Mesenchymal stem cell (in vitro differentiated cells and primary cell): ENCODE results near the gene PACS1.
A peak's percentile ranks its signal among the peaks of the same experiment; 100 is the strongest.

ENCODE experiments used
- DNase-seq: peaks from one replicate; pipeline ENCODE4 v3.0.0-alpha.2; 2013
- H2AFZ ChIP-seq: one replicate; pipeline ENCODE4 v1.6.1; 2013; ENCODE audit warnings: low read depth, mild to moderate bottlenecking, control low read depth, inconsistent platforms, low read length, moderate library complexity
- H2AK5ac ChIP-seq: 2 replicates; pipeline ENCODE4 v1.6.1; 2013; ENCODE audit warnings: low read length, moderate library complexity, mild to moderate bottlenecking, inconsistent platforms; ENCODE audit not compliant: severe bottlenecking
- H2BK120ac ChIP-seq: one replicate; pipeline ENCODE4 v1.6.1; 2013; ENCODE audit warnings: low read depth, mild to moderate bottlenecking, inconsistent platforms, low read length, moderate library complexity
- H2BK12ac ChIP-seq, 2 experiments: one replicate each; pipeline ENCODE4 v1.6.1; 2013; ENCODE audit warnings: inconsistent platforms in 2 of 2, low read length in 2 of 2, mild to moderate bottlenecking in 2 of 2, moderate library complexity in 2 of 2, control low read depth in 1 of 2
- H2BK15ac ChIP-seq: one replicate; pipeline ENCODE4 v1.6.1; 2013; ENCODE audit warnings: mild to moderate bottlenecking, low read depth, inconsistent platforms; ENCODE audit not compliant: poor library complexity, severe bottlenecking
- H2BK5ac ChIP-seq: 2 replicates; pipeline ENCODE4 v1.6.1; 2013; ENCODE audit warnings: low read depth, mild to moderate bottlenecking, low read length, control low read depth, inconsistent platforms; ENCODE audit not compliant: poor library complexity, severe bottlenecking
- H3K14ac ChIP-seq, 2 experiments: one replicate each; pipeline ENCODE4 v1.6.1; 2013; ENCODE audit warnings: inconsistent platforms in 2 of 2, low read length in 2 of 2, control low read depth in 1 of 2, mild to moderate bottlenecking in 1 of 2, moderate library complexity in 1 of 2
- H3K18ac ChIP-seq, 2 experiments: one replicate each; pipeline ENCODE4 v1.6.1; 2013; ENCODE audit warnings: inconsistent platforms in 2 of 2, low read length in 2 of 2, control low read depth in 1 of 2, low read depth in 1 of 2, mild to moderate bottlenecking in 1 of 2
- H3K23ac ChIP-seq, 2 experiments: one replicate each; pipeline ENCODE4 v1.6.1; 2013; ENCODE audit warnings: inconsistent platforms in 2 of 2, low read length in 2 of 2, mild to moderate bottlenecking in 2 of 2, moderate library complexity in 2 of 2, control low read depth in 1 of 2
- H3K27ac ChIP-seq: 2 replicates; pipeline ENCODE4 v1.5.1; 2013; ENCODE audit warnings: mild to moderate bottlenecking, moderate library complexity, low read length, control low read depth, inconsistent platforms; ENCODE audit not compliant: poor library complexity, severe bottlenecking
- H3K27me3 ChIP-seq, 2 experiments: 2 replicates each; pipeline versions ENCODE4 v1.6.1 to v1.7.0; 2013; ENCODE audit warnings: low read length in 2 of 2, mild to moderate bottlenecking in 2 of 2, moderate library complexity in 2 of 2, control low read depth in 1 of 2, inconsistent platforms in 1 of 2; ENCODE audit not compliant: control insufficient read depth in 1 of 2, insufficient read depth in 1 of 2
- H3K36me3 ChIP-seq, 2 experiments: 2 replicates each; pipeline versions ENCODE4 v1.6.1 to v1.7.0; 2013; ENCODE audit warnings: low read length in 2 of 2, control low read depth in 1 of 2, inconsistent platforms in 1 of 2, low read depth in 1 of 2, mild to moderate bottlenecking in 1 of 2; ENCODE audit not compliant: insufficient read depth in 2 of 2, control insufficient read depth in 1 of 2
- H3K4ac ChIP-seq, 2 experiments: one replicate each; pipeline ENCODE4 v1.6.1; 2013; ENCODE audit warnings: inconsistent platforms in 2 of 2, low read length in 2 of 2, mild to moderate bottlenecking in 2 of 2, moderate library complexity in 2 of 2, control low read depth in 1 of 2, low read depth in 1 of 2
- H3K4me1 ChIP-seq: 2 replicates; pipeline ENCODE4 v1.6.1; 2013; ENCODE audit warnings: low read depth, low read length, control low read depth; ENCODE audit not compliant: control insufficient read depth, insufficient read depth
- H3K4me2 ChIP-seq: 2 replicates; pipeline ENCODE4 v1.6.1; 2013; ENCODE audit warnings: low read length, mild to moderate bottlenecking, inconsistent platforms; ENCODE audit not compliant: poor library complexity, severe bottlenecking
- H3K4me3 ChIP-seq, 2 experiments: 2 replicates each; pipeline versions ENCODE4 v1.5.1 to v1.7.0; 2013; ENCODE audit warnings: low read length in 2 of 2, mild to moderate bottlenecking in 2 of 2, control low read depth in 1 of 2, low read depth in 1 of 2; ENCODE audit not compliant: insufficient read depth in 1 of 2
- H3K79me1 ChIP-seq: replicated peaks from 2 replicates; pipeline ENCODE4 v1.6.1; 2013; ENCODE audit warnings: mild to moderate bottlenecking, control low read depth, low read length, inconsistent platforms; ENCODE audit not compliant: poor library complexity, severe bottlenecking
- H3K9ac ChIP-seq: 2 replicates; pipeline ENCODE4 v1.7.0; 2013; ENCODE audit warnings: mild to moderate bottlenecking, low read length, moderate library complexity
- H3K9me3 ChIP-seq: 2 replicates; pipeline ENCODE4 v1.7.0; 2013; ENCODE audit warnings: mild to moderate bottlenecking, low read length; ENCODE audit not compliant: control insufficient read depth
- H4K8ac ChIP-seq: one replicate; pipeline ENCODE4 v1.6.1; 2013; ENCODE audit warnings: inconsistent platforms, mild to moderate bottlenecking, low read length, moderate library complexity
- H4K91ac ChIP-seq: one replicate; pipeline ENCODE4 v1.6.1; 2013; ENCODE audit warnings: mild to moderate bottlenecking, low read length, inconsistent platforms
- WGBS: methylation state at CpG from one replicate; pipeline ENCODE4 v1.1.7; 2013; ENCODE audit warnings: mixed read lengths; 5-methylcytosine and 5-hydroxymethylcytosine counted together

PACS1 gene

DNA sequence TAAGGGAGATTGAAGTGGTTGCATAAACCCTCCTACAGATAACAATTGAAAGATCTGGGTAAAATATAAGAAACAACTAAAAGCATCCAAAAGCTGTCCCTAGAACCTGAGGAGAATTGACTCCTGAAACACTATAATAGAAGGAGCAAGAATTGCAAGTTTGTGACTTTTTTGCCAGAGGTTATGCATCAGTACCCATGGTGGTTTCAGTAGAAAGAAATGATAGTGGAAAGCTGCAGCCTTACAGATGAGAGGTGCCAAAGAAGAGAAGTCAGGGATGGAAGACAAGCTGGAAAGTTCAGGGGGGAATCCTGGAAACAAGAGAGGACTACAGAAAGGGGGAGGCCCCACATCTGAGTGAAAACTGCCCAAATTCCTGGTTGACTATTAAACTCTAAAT, 80.7 kb downstream of the PACS1 start:
- Histone ChIP-seq H3K4me1 (peaks cover 4% of the 10 kb centered on the region), H2AK5ac (no peak overlapping the region), H4K91ac (no peak overlapping the region), H3K79me1 (peaks cover 16% of the 10 kb centered on the region), H2BK15ac (no peak overlapping the region), H2BK12ac (no peak overlapping the region), H3K27ac (peak overlapping the region; percentile 54), H3K36me3 (no peaks in the 10 kb centered on the region), H3K4ac (no peak overlapping the region), H3K4me2 (peak overlapping the region; percentile 7), H3K4me3 (no peak overlapping the region), H3K9me3 (peaks cover 7% of the 10 kb centered on the region), H4K8ac (no peak overlapping the region), H3K27me3 (no peaks in the 10 kb centered on the region), H2BK120ac (no peak overlapping the region), H3K14ac (no peak overlapping the region), H2BK5ac (no peak overlapping the region), H2AFZ (no peak overlapping the region), H3K18ac (no peak overlapping the region), H3K23ac (no peak overlapping the region), H3K9ac (no peak overlapping the region)
- no peak for DNase-seq

DNA sequence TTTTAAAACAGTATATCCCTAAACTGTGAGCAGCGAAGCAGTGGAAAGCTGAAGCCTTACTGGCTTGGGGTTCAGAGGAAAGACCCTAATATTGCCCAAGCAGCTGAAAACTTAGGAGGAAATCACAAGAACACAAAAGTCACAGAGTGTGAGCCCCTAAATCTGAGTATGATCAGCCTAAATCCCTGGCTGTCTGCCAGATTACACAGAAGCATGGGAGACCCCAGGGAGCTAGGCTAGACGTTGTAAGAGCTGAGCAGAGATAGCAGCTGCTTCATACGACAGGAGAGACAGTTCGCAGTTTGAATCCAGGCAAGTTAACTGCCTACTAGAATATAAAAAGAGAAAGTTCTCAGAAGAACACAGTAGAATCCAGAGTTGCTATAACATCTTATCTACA, 81.2 kb downstream of the PACS1 start:
- no peak overlapping the region for H4K8ac ChIP-seq
- DNase-seq, result no peak
- 75% methylated on average over 2 of the region's 4 CpGs for WGBS
- no peak overlapping the region for H2BK120ac ChIP-seq
- H3K14ac ChIP-seq, result no peak overlapping the region
- peaks cover 4% of the 10 kb centered on the region for H3K4me1 ChIP-seq
- H2BK12ac ChIP-seq, result no peak overlapping the region
- peak overlapping the region; percentile 54 for H3K27ac ChIP-seq
- no peak overlapping the region for H2AFZ ChIP-seq
- H4K91ac ChIP-seq, result no peak overlapping the region
- H3K36me3 ChIP-seq, result no peaks in the 10 kb centered on the region
- H3K9ac ChIP-seq, result no peak overlapping the region
- H3K27me3 ChIP-seq, result no peaks in the 10 kb centered on the region
- no peak overlapping the region for H2BK15ac ChIP-seq
- no peak overlapping the region for H3K23ac ChIP-seq
- H2BK5ac ChIP-seq, result no peak overlapping the region
- H2AK5ac ChIP-seq, result peak overlapping the region; percentile 88
- peaks cover 7% of the 10 kb centered on the region for H3K9me3 ChIP-seq
- H3K4me2 ChIP-seq, result peak overlapping the region; percentile 7
- peaks cover 18% of the 10 kb centered on the region for H3K79me1 ChIP-seq
- H3K4me3 ChIP-seq, result no peak overlapping the region
- no peak overlapping the region for H3K18ac ChIP-seq
- no peak overlapping the region for H3K4ac ChIP-seq

DNA sequence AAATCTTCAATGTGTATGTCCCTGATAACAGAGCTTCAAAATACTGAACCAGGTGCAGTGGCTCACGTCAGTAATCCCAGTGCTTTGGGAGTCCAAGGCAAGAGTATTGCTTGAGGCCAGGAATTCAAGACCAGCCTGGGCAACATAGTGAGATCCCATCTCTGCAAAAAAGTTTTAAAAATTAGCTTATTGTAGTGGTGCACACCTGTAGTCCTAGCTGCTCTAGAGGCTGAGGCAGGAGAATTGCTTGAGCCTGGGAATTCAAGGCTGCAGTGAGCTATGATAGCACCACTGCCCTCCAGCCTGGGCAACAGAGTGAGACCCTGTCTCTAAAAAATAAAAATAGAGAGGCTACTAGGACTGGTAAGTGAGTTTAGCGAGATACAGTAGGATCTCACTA, 84.0 kb downstream of the PACS1 start:
- peaks cover 25% of the 10 kb centered on the region for H3K79me1 ChIP-seq
- H4K8ac ChIP-seq, result no peak overlapping the region
- H3K9me3 ChIP-seq, result no peaks in the 10 kb centered on the region
- H2BK12ac ChIP-seq, result no peak overlapping the region
- H2BK15ac ChIP-seq, result no peak overlapping the region
- no peak overlapping the region for H3K23ac ChIP-seq
- H2BK5ac ChIP-seq, result no peak overlapping the region
- H2BK120ac ChIP-seq, result no peak overlapping the region
- no peak overlapping the region for H4K91ac ChIP-seq
- 100% methylated on average over 1 of the region's 2 CpGs for WGBS
- no peak for DNase-seq
- no peak overlapping the region for H2AK5ac ChIP-seq
- H3K9ac ChIP-seq, result no peak overlapping the region
- H3K27me3 ChIP-seq, result no peaks in the 10 kb centered on the region
- H3K27ac ChIP-seq, result no peak overlapping the region
- no peak overlapping the region for H3K4me2 ChIP-seq
- H3K36me3 ChIP-seq, result no peaks in the 10 kb centered on the region
- H3K14ac ChIP-seq, result no peak overlapping the region
- no peak overlapping the region for H3K4ac ChIP-seq
- no peak overlapping the region for H3K4me3 ChIP-seq
- peaks cover 4% of the 10 kb centered on the region for H3K4me1 ChIP-seq
- H2AFZ ChIP-seq, result no peak overlapping the region
- H3K18ac ChIP-seq, result no peak overlapping the region

DNA sequence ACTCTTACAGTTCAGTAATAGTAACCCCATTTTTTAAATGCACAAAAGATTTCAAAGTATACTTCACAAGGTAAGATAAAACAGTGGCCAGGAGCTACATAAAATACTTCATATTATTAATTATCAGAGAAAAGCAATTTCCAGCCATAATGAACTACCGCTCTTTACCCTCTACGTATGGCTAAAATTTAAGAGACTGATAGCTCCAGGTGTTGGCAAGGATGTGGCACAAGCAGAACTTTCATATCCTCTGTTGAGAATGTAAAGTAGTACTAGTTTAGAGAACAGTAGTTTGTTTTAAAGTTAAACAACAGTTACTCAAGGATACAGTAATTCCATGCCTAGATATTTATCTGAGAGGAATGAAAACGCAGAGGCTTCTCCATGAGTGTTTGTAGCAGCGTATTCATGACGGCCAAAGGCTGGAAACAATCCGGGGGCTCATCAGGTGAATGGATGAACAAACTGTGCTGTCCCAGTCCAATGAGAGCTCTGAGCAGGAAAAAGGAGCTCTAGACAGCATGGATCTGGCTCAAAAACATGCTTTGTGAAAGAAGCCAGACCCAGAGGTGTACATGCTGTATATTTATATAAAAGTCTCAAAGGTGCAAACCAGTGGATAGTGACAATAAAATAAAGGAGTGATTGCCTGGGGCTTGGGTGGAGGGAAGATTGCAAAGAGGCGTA, 85.5 kb downstream of the PACS1 start:
- Histone ChIP-seq H3K9me3 (no peaks in the 10 kb centered on the region), H3K4me3 (no peak overlapping the region), H3K23ac (no peak overlapping the region), H3K36me3 (no peaks in the 10 kb centered on the region), H3K4me2 (no peak overlapping the region), H2BK120ac (no peak overlapping the region), H3K27me3 (no peaks in the 10 kb centered on the region), H2BK15ac (no peak overlapping the region), H4K8ac (no peak overlapping the region), H2BK12ac (no peak overlapping the region), H2AFZ (no peak overlapping the region), H3K27ac (no peak overlapping the region), H2AK5ac (no peak overlapping the region), H3K4ac (no peak overlapping the region), H3K4me1 (peaks cover 4% of the 10 kb centered on the region), H3K18ac (no peak overlapping the region), H3K79me1 (peaks cover 29% of the 10 kb centered on the region), H2BK5ac (no peak overlapping the region), H4K91ac (no peak overlapping the region), H3K14ac (no peak overlapping the region), H3K9ac (no peak overlapping the region)
- no peak for DNase-seq
- WGBS, result 97% methylated on average over 5 of the region's 7 CpGs
